ENCODE measurements around the gene C2CD3. TPM values are rescaled to one million over a fixed set of nuclear protein-coding genes. Genes with fewer than 3 reads are reported as not detected.
"Not testable (repeated sequence)": the region's sequence is repeated elsewhere in the genome, so short reads cannot be mapped to it uniquely, and the experiment has no call there.

Gene C2CD3
- total RNA-seq, 1 donor, result 23.3 TPM

DNA sequence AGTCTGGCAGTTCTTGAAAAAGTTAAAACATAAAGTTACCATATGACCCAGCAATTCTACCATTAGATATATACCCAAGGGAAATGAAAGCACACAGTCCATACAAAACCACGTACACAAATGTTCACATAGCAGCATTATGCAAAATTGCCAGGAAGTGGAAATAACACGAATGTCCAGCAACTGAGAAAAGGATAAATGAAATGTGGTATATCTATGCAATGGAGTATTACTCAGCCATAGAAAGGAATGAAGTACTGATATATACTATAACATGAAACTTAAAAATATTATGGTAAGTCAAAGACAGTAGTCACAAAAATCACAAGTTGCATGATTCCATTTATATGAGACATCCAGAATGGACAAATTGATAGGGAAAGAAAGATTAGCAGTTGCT is 57.9 kb downstream of the C2CD3 start:
- H3K4me3 ChIP-seq (ENCODE audit: low read length), result no peak overlapping the region
- H3K9me3 ChIP-seq (ENCODE audit: low read depth, low read length), result no peaks in the 10 kb centered on the region
- H3K27me3 ChIP-seq (ENCODE audit: insufficient read depth, low read length), result no peaks in the 10 kb centered on the region
- H3K4me1 ChIP-seq (ENCODE audit: insufficient read depth, low read length), result no peaks in the 10 kb centered on the region

- no peaks in the 10 kb centered on the region for H3K4me1 ChIP-seq (ENCODE audit: insufficient read depth, low read length)
- no peaks in the 10 kb centered on the region for H3K27me3 ChIP-seq (ENCODE audit: insufficient read depth, low read length)
- H3K9me3 ChIP-seq (ENCODE audit: low read depth, low read length), result no peaks in the 10 kb centered on the region
- no peak overlapping the region for H3K4me3 ChIP-seq (ENCODE audit: low read length)
These were observed 64.7 kb downstream of the C2CD3 start for GRCh38 chr11:74106124-74106523.

DNA sequence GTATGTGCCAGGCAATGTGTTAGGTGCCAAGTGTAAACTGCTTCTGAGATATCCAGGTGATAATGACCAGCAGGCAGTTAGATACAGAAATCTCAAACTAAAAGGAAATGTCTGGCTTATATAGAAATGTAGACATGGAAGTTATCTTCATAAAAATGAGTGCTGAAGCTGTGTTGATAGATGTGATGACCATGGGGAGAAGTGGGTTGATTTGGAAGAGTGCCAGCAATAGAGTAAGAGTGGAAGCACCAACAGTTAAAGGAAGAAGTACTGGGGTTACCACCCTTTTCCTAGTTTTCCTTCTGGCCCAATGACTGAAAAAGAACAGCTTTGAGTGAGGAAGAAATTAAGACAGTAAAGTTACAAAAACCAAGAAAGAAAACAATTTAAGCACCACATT is 68.5 kb downstream of the C2CD3 start:
- Histone ChIP-seq H3K9me3 (ENCODE audit: low read depth, low read length) (no peaks in the 10 kb centered on the region), H3K27me3 (ENCODE audit: insufficient read depth, low read length) (no peaks in the 10 kb centered on the region), H3K4me1 (ENCODE audit: insufficient read depth, low read length) (no peaks in the 10 kb centered on the region), H3K4me3 (ENCODE audit: low read length) (no peak overlapping the region)

DNA sequence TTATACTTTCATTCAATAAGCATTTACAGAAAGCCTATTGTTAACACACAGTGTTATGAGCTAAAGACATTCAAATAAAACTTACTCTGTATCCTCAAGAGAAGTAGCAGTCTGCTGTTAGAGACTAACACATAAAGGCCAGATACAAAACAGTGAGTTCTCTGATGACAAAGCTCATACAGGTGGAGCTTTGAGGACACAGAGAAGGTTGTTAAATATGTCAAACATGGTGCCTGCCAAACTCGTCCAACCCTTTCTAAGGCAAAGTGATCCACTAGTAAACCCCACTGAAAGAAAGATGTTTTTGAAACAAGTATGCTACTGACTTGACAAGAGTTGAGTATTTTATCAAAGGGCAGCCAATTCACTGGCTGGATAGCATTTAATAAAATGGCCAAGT is 70.1 kb downstream of the C2CD3 start:
- Histone ChIP-seq H3K4me3 (ENCODE audit: low read length) (no peak overlapping the region), H3K4me1 (ENCODE audit: insufficient read depth, low read length) (no peaks in the 10 kb centered on the region), H3K9me3 (ENCODE audit: low read depth, low read length) (no peaks in the 10 kb centered on the region), H3K27me3 (ENCODE audit: insufficient read depth, low read length) (no peaks in the 10 kb centered on the region)

DNA sequence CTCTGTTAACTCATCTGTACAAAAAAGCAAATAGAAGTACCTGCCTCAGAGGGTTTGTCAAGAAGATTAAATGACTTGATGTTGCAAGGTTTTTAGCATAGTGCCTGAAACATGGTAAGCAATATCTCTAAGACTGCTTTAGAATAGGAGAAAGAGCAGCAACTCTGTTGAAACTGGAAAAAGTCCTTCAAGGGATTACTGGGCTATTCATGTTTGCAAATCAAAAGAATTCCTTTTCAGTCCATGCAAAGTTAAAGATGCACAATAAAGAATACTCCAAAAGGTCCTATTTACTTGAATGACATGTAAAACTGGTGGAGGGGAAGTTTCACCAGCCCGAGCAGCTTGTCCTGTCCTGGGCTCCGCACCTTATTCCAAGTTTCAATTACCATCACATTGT is 70.6 kb downstream of the C2CD3 start:
- Histone ChIP-seq H3K27me3 (ENCODE audit: insufficient read depth, low read length) (no peaks in the 10 kb centered on the region), H3K9me3 (ENCODE audit: low read depth, low read length) (no peaks in the 10 kb centered on the region), H3K4me1 (ENCODE audit: insufficient read depth, low read length) (no peaks in the 10 kb centered on the region), H3K4me3 (ENCODE audit: low read length) (no peak overlapping the region)

GRCh38 chr11:74097686-74098237 is 73.0 kb downstream of the C2CD3 start:
- Histone ChIP-seq H3K4me3 (ENCODE audit: low read length) (no peak overlapping the region), H3K9me3 (ENCODE audit: low read depth, low read length) (no peaks in the 10 kb centered on the region), H3K27me3 (ENCODE audit: insufficient read depth, low read length) (no peaks in the 10 kb centered on the region), H3K4me1 (ENCODE audit: insufficient read depth, low read length) (no peaks in the 10 kb centered on the region)

DNA sequence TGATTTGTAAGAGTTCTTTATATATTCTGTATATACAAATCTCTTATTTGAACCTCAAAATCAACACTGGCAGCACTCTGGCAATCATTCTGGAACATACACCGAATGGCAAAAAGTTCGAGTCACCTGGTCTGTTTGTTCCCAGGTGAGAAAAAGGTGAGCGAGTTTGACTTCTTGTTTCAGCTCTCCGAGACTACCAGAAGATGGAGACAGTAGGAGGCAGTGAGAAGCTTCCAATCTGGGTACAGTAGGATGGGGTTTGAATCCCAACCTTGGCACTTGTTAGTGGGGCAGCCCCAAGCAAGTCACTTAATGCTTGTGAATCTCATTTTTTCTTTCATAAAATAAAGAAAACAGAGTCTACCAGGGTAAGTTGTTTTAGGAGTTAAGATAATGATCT is 76.4 kb downstream of the C2CD3 start:
- no peaks in the 10 kb centered on the region for H3K9me3 ChIP-seq (ENCODE audit: low read depth, low read length)
- H3K4me1 ChIP-seq (ENCODE audit: insufficient read depth, low read length), result no peaks in the 10 kb centered on the region
- H3K4me3 ChIP-seq (ENCODE audit: low read length), result no peak overlapping the region

GRCh38 chr11:74092425-74092824 is 78.4 kb downstream of the C2CD3 start:
- Histone ChIP-seq H3K9me3 (ENCODE audit: low read depth, low read length) (no peaks in the 10 kb centered on the region), H3K4me3 (ENCODE audit: low read length) (no peak overlapping the region), H3K27me3 (ENCODE audit: insufficient read depth, low read length) (no peaks in the 10 kb centered on the region), H3K4me1 (ENCODE audit: insufficient read depth, low read length) (no peaks in the 10 kb centered on the region)

More for the DNA sequence above, 76.4 kb downstream of the C2CD3 start:
- no peaks in the 10 kb centered on the region for H3K27me3 ChIP-seq (ENCODE audit: insufficient read depth, low read length)

- Histone ChIP-seq H3K9me3 (ENCODE audit: low read depth, low read length) (no peaks in the 10 kb centered on the region), H3K4me3 (ENCODE audit: low read length) (no peak overlapping the region), H3K4me1 (ENCODE audit: insufficient read depth, low read length) (no peaks in the 10 kb centered on the region), H3K27me3 (ENCODE audit: insufficient read depth, low read length) (no peaks in the 10 kb centered on the region)
These were observed 79.3 kb downstream of the C2CD3 start for GRCh38 chr11:74091549-74091948.

- Histone ChIP-seq H3K4me3 (ENCODE audit: low read length) (no peak overlapping the region), H3K4me1 (ENCODE audit: insufficient read depth, low read length) (no peaks in the 10 kb centered on the region), H3K9me3 (ENCODE audit: low read depth, low read length) (no peaks in the 10 kb centered on the region), H3K27me3 (ENCODE audit: insufficient read depth, low read length) (no peaks in the 10 kb centered on the region)
These were observed 80.1 kb downstream of the C2CD3 start for GRCh38 chr11:74090701-74091100.

DNA sequence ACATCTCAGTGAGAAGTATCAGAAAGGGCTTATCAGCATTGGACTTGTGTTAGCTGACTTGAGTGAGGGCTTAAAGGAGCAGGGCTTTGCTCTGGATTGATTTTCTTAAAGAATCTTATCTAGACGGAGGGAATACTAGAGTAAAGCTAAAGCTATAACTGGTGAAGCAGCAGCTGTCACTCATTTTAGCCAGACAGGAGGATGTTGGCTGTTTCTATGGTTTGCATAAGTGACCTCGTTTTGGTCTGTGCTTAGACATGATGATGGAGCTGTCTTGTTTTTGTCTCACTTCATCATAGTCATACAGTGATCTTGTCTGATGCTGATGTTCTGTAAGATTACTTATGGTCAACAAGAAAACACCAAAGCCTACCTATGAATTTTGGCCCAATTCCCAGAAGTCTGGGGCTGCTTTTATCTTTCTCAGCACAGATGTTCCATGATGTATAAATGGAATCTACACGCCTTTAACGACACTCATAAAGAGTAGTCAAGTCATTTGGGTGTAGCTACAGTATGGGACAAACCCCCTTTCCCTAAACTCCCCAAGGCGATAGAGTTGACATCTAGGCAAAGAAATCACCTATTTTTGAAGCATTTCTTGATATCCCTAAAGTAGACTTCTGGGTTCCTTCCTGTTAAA is 84.4 kb downstream of the C2CD3 start:
- no peak overlapping the region for H3K4me3 ChIP-seq (ENCODE audit: low read length)
- no peaks in the 10 kb centered on the region for H3K9me3 ChIP-seq (ENCODE audit: low read depth, low read length)

DNA sequence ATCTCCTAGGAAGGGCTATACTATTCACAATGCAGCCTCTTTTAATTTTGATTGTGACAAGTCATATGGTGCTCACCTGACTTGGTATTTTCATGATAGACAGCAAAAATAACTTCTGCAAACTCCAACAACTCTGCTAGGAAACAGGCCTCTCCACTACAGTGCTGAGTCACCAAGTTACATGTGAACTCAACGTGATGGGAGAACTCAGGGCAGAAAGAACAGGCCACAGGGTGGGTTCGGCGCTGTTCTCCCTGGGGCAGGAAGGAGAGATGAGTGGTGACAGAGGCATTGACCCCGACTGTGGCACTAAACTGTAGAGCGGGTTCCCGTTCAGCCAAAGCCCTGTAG is 85.3 kb downstream of the C2CD3 start:
- Histone ChIP-seq H3K27me3 (ENCODE audit: insufficient read depth, low read length) (no peaks in the 10 kb centered on the region), H3K4me1 (ENCODE audit: insufficient read depth, low read length) (no peaks in the 10 kb centered on the region), H3K4me3 (ENCODE audit: low read length) (no peak overlapping the region), H3K9me3 (ENCODE audit: low read depth, low read length) (no peaks in the 10 kb centered on the region)

More for the DNA sequence above, 84.4 kb downstream of the C2CD3 start:
- no peaks in the 10 kb centered on the region for H3K4me1 ChIP-seq (ENCODE audit: insufficient read depth, low read length)
- no peaks in the 10 kb centered on the region for H3K27me3 ChIP-seq (ENCODE audit: insufficient read depth, low read length)

GRCh38 chr11:74084796-74085541 is 85.8 kb downstream of the C2CD3 start:
- no peaks in the 10 kb centered on the region for H3K9me3 ChIP-seq (ENCODE audit: low read depth, low read length)
- H3K4me3 ChIP-seq (ENCODE audit: low read length), result no peak overlapping the region
- no peaks in the 10 kb centered on the region for H3K4me1 ChIP-seq (ENCODE audit: insufficient read depth, low read length)
- H3K27me3 ChIP-seq (ENCODE audit: insufficient read depth, low read length), result no peaks in the 10 kb centered on the region

GRCh38 chr11:74083927-74084326 is 86.9 kb downstream of the C2CD3 start:
- not testable (repeated sequence) for H3K4me3 ChIP-seq (ENCODE audit: low read length); H3K9me3 ChIP-seq (ENCODE audit: low read depth, low read length); H3K4me1 ChIP-seq (ENCODE audit: insufficient read depth, low read length); H3K27me3 ChIP-seq (ENCODE audit: insufficient read depth, low read length)

DNA sequence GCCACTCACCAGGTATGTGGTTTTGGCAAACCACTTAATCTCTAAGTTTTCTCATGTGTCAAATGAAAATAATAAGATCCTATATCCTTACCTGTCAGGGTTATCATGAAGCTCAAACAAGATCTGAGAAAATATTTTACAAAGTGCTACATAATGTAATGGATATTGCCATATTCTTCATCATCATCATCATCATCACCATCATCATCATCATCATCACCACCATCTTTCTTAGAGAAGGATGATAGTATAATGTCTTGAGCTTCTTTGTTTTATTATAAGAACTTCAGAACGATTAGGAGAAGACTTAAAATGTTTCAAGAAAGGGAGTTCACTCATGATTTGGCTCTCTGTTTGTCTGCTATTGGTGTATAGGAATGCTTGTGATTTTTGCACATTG is 89.4 kb downstream of the C2CD3 start:
- Histone ChIP-seq H3K4me1 (ENCODE audit: insufficient read depth, low read length) (no peaks in the 10 kb centered on the region), H3K4me3 (ENCODE audit: low read length) (no peak overlapping the region), H3K27me3 (ENCODE audit: insufficient read depth, low read length) (no peaks in the 10 kb centered on the region), H3K9me3 (ENCODE audit: low read depth, low read length) (no peaks in the 10 kb centered on the region)

GRCh38 chr11:74077193-74077592 is 93.6 kb downstream of the C2CD3 start:
- Histone ChIP-seq H3K4me3 (ENCODE audit: low read length) (no peak overlapping the region), H3K9me3 (ENCODE audit: low read depth, low read length) (no peaks in the 10 kb centered on the region), H3K4me1 (ENCODE audit: insufficient read depth, low read length) (no peaks in the 10 kb centered on the region), H3K27me3 (ENCODE audit: insufficient read depth, low read length) (no peaks in the 10 kb centered on the region)
